ENCODE results near the gene MBD6. TPM values are rescaled to one million over a fixed set of nuclear protein-coding genes. Genes with fewer than 3 reads are reported as not detected.

MBD6 gene
- total RNA-seq, 1 donor from 2014 or later, result 58.5 TPM

GRCh38 chr12:57526477-57527126 lies 4.0 kb downstream of the MBD6 start:
- Histone ChIP-seq H3K9ac (ENCODE audit: low read length) (no peak overlapping the region), H2AFZ (ENCODE audit: low read depth, low read length) (no peak overlapping the region), H3K9me3 (ENCODE audit: insufficient read depth, low read depth, low read length) (no peaks in the 10 kb centered on the region), H4K20me1 (ENCODE audit: insufficient read depth, low read length) (peaks cover 62% of the 10 kb centered on the region), H3K79me2 (ENCODE audit: insufficient read depth, low read length) (peaks cover 30% of the 10 kb centered on the region), H3K4me1 (ENCODE audit: insufficient read depth, low read length) (peaks cover 25% of the 10 kb centered on the region), H3K36me3 (ENCODE audit: insufficient read depth, low read length) (peaks cover 36% of the 10 kb centered on the region), H3K4me2 (ENCODE audit: low read length) (no peak overlapping the region), H3K4me3 (ENCODE audit: insufficient read depth, low read depth, low read length) (no peak overlapping the region), H3K27ac (ENCODE audit: low read depth, low read length) (no peak overlapping the region), H3K27me3 (ENCODE audit: insufficient read depth, low read length) (no peaks in the 10 kb centered on the region)
- H3K4me3 Mint-ChIP-seq (ENCODE audit: unreplicated experiment), result no peak overlapping the region
- TF ChIP-seq, protein P1, sequence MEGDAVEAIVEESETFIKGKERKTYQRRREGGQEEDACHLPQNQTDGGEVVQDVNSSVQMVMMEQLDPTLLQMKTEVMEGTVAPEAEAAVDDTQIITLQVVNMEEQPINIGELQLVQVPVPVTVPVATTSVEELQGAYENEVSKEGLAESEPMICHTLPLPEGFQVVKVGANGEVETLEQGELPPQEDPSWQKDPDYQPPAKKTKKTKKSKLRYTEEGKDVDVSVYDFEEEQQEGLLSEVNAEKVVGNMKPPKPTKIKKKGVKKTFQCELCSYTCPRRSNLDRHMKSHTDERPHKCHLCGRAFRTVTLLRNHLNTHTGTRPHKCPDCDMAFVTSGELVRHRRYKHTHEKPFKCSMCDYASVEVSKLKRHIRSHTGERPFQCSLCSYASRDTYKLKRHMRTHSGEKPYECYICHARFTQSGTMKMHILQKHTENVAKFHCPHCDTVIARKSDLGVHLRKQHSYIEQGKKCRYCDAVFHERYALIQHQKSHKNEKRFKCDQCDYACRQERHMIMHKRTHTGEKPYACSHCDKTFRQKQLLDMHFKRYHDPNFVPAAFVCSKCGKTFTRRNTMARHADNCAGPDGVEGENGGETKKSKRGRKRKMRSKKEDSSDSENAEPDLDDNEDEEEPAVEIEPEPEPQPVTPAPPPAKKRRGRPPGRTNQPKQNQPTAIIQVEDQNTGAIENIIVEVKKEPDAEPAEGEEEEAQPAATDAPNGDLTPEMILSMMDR (IDR thresholded peaks at IDR 0.05; ENCODE audit: insufficient read depth, low read depth, low read length), result no peak
- no peak for TF ChIP-seq EZH2 (IDR thresholded peaks at IDR 0.05; ENCODE audit: insufficient read depth, low read length)
- no peaks in the 10 kb centered on the region for H3K27me3 Mint-ChIP-seq (ENCODE audit: low read depth, unreplicated experiment)
- DNase-seq (ENCODE audit: low read depth), result no peak
- no peaks in the 10 kb centered on the region for H3K9me3 Mint-ChIP-seq (ENCODE audit: unreplicated experiment)
- H3K27ac Mint-ChIP-seq (ENCODE audit: unreplicated experiment), result no peak overlapping the region
- FAIRE-seq, result no peak
- H3K4me1 Mint-ChIP-seq (ENCODE audit: low read depth, unreplicated experiment), result peaks cover 27% of the 10 kb centered on the region
- H3K36me3 Mint-ChIP-seq (ENCODE audit: low read depth, unreplicated experiment), result peaks cover 7% of the 10 kb centered on the region

GRCh38 chr12:57527184-57527583 lies 4.6 kb downstream of the MBD6 start:
- DNase-seq (ENCODE audit: low read depth), result no peak
- Mint-ChIP-seq H3K4me3 (ENCODE audit: unreplicated experiment) (no peak overlapping the region), H3K4me1 (ENCODE audit: low read depth, unreplicated experiment) (peaks cover 21% of the 10 kb centered on the region), H3K36me3 (ENCODE audit: low read depth, unreplicated experiment) (peaks cover 5% of the 10 kb centered on the region), H3K9me3 (ENCODE audit: unreplicated experiment) (no peaks in the 10 kb centered on the region), H3K27me3 (ENCODE audit: low read depth, unreplicated experiment) (no peaks in the 10 kb centered on the region), H3K27ac (ENCODE audit: unreplicated experiment) (peak overlapping the region; percentile 34)
- Histone ChIP-seq H3K36me3 (ENCODE audit: insufficient read depth, low read length) (peaks cover 42% of the 10 kb centered on the region), H3K9me3 (ENCODE audit: insufficient read depth, low read depth, low read length) (no peaks in the 10 kb centered on the region), H3K27ac (ENCODE audit: low read depth, low read length) (no peak overlapping the region), H3K27me3 (ENCODE audit: insufficient read depth, low read length) (no peaks in the 10 kb centered on the region), H2AFZ (ENCODE audit: low read depth, low read length) (no peak overlapping the region), H3K9ac (ENCODE audit: low read length) (no peak overlapping the region), H4K20me1 (ENCODE audit: insufficient read depth, low read length) (peaks cover 67% of the 10 kb centered on the region), H3K4me2 (ENCODE audit: low read length) (no peak overlapping the region), H3K4me3 (ENCODE audit: insufficient read depth, low read depth, low read length) (no peak overlapping the region), H3K79me2 (ENCODE audit: insufficient read depth, low read length) (peaks cover 30% of the 10 kb centered on the region), H3K4me1 (ENCODE audit: insufficient read depth, low read length) (peaks cover 20% of the 10 kb centered on the region)
- no peak for FAIRE-seq
- TF ChIP-seq EZH2 (IDR thresholded peaks at IDR 0.05; ENCODE audit: insufficient read depth, low read length), result no peak
- TF ChIP-seq, protein P1 (IDR thresholded peaks at IDR 0.05; ENCODE audit: insufficient read depth, low read depth, low read length), result no peak

GRCh38 chr12:57528176-57528575 lies 5.6 kb downstream of the MBD6 start:
- H3K27ac Mint-ChIP-seq (ENCODE audit: unreplicated experiment), result no peak overlapping the region
- peaks cover 12% of the 10 kb centered on the region for H3K36me3 Mint-ChIP-seq (ENCODE audit: low read depth, unreplicated experiment)
- TF ChIP-seq, protein P1 (IDR thresholded peaks at IDR 0.05; ENCODE audit: insufficient read depth, low read depth, low read length), result no peak
- TF ChIP-seq EZH2 (IDR thresholded peaks at IDR 0.05; ENCODE audit: insufficient read depth, low read length), result no peak
- peaks cover 52% of the 10 kb centered on the region for H3K36me3 ChIP-seq (ENCODE audit: insufficient read depth, low read length)
- no peaks in the 10 kb centered on the region for H3K27me3 Mint-ChIP-seq (ENCODE audit: low read depth, unreplicated experiment)
- peaks cover 21% of the 10 kb centered on the region for H3K4me1 Mint-ChIP-seq (ENCODE audit: low read depth, unreplicated experiment)
- peaks cover 29% of the 10 kb centered on the region for H3K79me2 ChIP-seq (ENCODE audit: insufficient read depth, low read length)
- no peak overlapping the region for H3K4me3 Mint-ChIP-seq (ENCODE audit: unreplicated experiment)
- H3K27me3 ChIP-seq (ENCODE audit: insufficient read depth, low read length), result no peaks in the 10 kb centered on the region
- no peak for DNase-seq (ENCODE audit: low read depth)
- H4K20me1 ChIP-seq (ENCODE audit: insufficient read depth, low read length), result peaks cover 65% of the 10 kb centered on the region
- H3K9me3 Mint-ChIP-seq (ENCODE audit: unreplicated experiment), result no peaks in the 10 kb centered on the region
- H3K9ac ChIP-seq (ENCODE audit: low read length), result no peak overlapping the region
- no peaks in the 10 kb centered on the region for H3K9me3 ChIP-seq (ENCODE audit: insufficient read depth, low read depth, low read length)
- no peak for FAIRE-seq
- no peak overlapping the region for H3K27ac ChIP-seq (ENCODE audit: low read depth, low read length)
- H3K4me1 ChIP-seq (ENCODE audit: insufficient read depth, low read length), result peaks cover 17% of the 10 kb centered on the region
- no peak overlapping the region for H2AFZ ChIP-seq (ENCODE audit: low read depth, low read length)
- H3K4me2 ChIP-seq (ENCODE audit: low read length), result no peak overlapping the region
- no peak overlapping the region for H3K4me3 ChIP-seq (ENCODE audit: insufficient read depth, low read depth, low read length)
